Amygdala (tissue), 56 donors: Measurements from ENCODE around the gene FAM163A.
"Not testable (repeated sequence)": the region's sequence is repeated elsewhere in the genome, so short reads cannot be mapped to it uniquely, and the experiment has no call there.

Source experiments
- DNase-seq, 56 donors: peaks; one replicate each; lab custom pipeline; 2025; lab: John Stamatoyannopoulos, UW

The FAM163A gene

GRCh38 chr1:179786815-179787685 is 44.0 kb downstream of the FAM163A start:
- peak in 1 of 56 donors; percentile 28 for DNase-seq

GRCh38 chr1:179788259-179788658 is 45.2 kb downstream of the FAM163A start:
- no peak for DNase-seq

- no peak for DNase-seq
Observed at GRCh38 chr1:179793281-179793680, 50.2 kb downstream of the FAM163A start.

GRCh38 chr1:179794146-179794545 is 51.1 kb downstream of the FAM163A start:
- no peak for DNase-seq

- no peak for DNase-seq
Observed at GRCh38 chr1:179794669-179795068, 51.6 kb downstream of the FAM163A start.

GRCh38 chr1:179798213-179798863 is 55.2 kb downstream of the FAM163A start:
- DNase-seq: no peak

- DNase-seq: no peak
Observed at GRCh38 chr1:179798864-179799516, 55.9 kb downstream of the FAM163A start.

- DNase-seq: no peak
Observed at GRCh38 chr1:179800481-179800880, 57.4 kb downstream of the FAM163A start.

- DNase-seq: no peak
Observed at GRCh38 chr1:179803104-179803503, 60.0 kb downstream of the FAM163A start.

- DNase-seq: no peak
Observed at GRCh38 chr1:179803918-179804317, 60.8 kb downstream of the FAM163A start.

GRCh38 chr1:179804417-179804816 is 61.3 kb downstream of the FAM163A start:
- DNase-seq: not testable (repeated sequence)

- DNase-seq: no peak
Observed at GRCh38 chr1:179805291-179806195, 62.5 kb downstream of the FAM163A start.

- no peak for DNase-seq
Observed at GRCh38 chr1:179806333-179806732, 63.2 kb downstream of the FAM163A start.

- no peak for DNase-seq
Observed at GRCh38 chr1:179807291-179807690, 64.2 kb downstream of the FAM163A start.

GRCh38 chr1:179807691-179808485 is 64.8 kb downstream of the FAM163A start:
- DNase-seq: no peak

- no peak for DNase-seq
Observed at GRCh38 chr1:179808503-179808902, 65.4 kb downstream of the FAM163A start.

GRCh38 chr1:179809506-179810366 is 66.6 kb downstream of the FAM163A start:
- peak in 43 of 56 donors; percentile 2 to 73 (median 36) for DNase-seq

- DNase-seq: no peak
Observed at GRCh38 chr1:179810367-179810715, 67.2 kb downstream of the FAM163A start.
